ENCODE results near the gene MS4A3.

- no peak for TF ChIP-seq CTCF (IDR thresholded peaks at IDR 0.05 in 8 of 11, conservative IDR thresholded peaks at IDR 0.05 in 3 of 11)
- TF ChIP-seq POLR2A (IDR thresholded peaks at IDR 0.05) = no peak
Observed at GRCh38 chr11:60085909-60086308, 29.4 kb downstream of the MS4A3 start.
